CD4-positive, alpha-beta memory T cell (primary cell): ENCODE measurements around the gene ABCA10. TPM values are rescaled to one million over a fixed set of nuclear protein-coding genes. Genes with fewer than 3 reads are reported as not detected.
"Not testable (repeated sequence)": the region's sequence is repeated elsewhere in the genome, so short reads cannot be mapped to it uniquely, and the experiment has no call there.

Source experiments
- CTCF ChIA-PET: fragments of 350-600 bp; sonication (Branson Sonifier 250); formaldehyde crosslinking; loops from one replicate; lab custom pipeline; 2021; ENCODE audit warnings: inconsistent platforms; ENCODE audit not compliant: partially characterized antibody; lab: Charles Lee
- POLR2A ChIA-PET: fragments of 350-600 bp; sonication (Branson Sonifier 250); formaldehyde crosslinking; loops from one replicate; lab custom pipeline; 2021; ENCODE audit not compliant: partially characterized antibody; lab: Charles Lee
- DNase-seq, 5 donors: peaks; one replicate each; pipeline versions ENCODE4 v3.0.0 to v3.0.0-alpha.2; 2020 to 2022; ENCODE audit warnings: mixed read lengths in 1 of 5
- H3K27ac ChIP-seq: one replicate; pipeline ENCODE4 v1.7.0; 2013; ENCODE audit warnings: low read depth, low read length
- H3K27me3 ChIP-seq: 2 replicates; pipeline ENCODE4 v1.7.0; 2013; ENCODE audit warnings: mild to moderate bottlenecking, low read length, moderate library complexity; ENCODE audit not compliant: insufficient read depth
- H3K36me3 ChIP-seq: 2 replicates; pipeline ENCODE4 v1.7.0; 2013; ENCODE audit warnings: mild to moderate bottlenecking, low read length, moderate library complexity; ENCODE audit not compliant: insufficient read depth
- H3K4me1 ChIP-seq: 2 replicates; pipeline ENCODE4 v1.7.0; 2013; ENCODE audit warnings: mild to moderate bottlenecking, low read length, moderate library complexity; ENCODE audit not compliant: insufficient read depth
- H3K4me3 ChIP-seq, 2 donors: one replicate each; pipeline ENCODE4 v1.7.0; 2013; ENCODE audit warnings: low read length in 2 of 2, mild to moderate bottlenecking in 1 of 2
- H3K9me3 ChIP-seq, 2 donors: one replicate each; pipeline ENCODE4 v1.7.0; 2013; ENCODE audit warnings: low read length in 2 of 2, control low read depth in 1 of 2; ENCODE audit not compliant: control insufficient read depth in 1 of 2
- H3K27ac Mint-ChIP-seq, 7 donors: one replicate each; pipeline ENCODE4 v1.8.0; 2020 to 2021; ENCODE audit warnings: mixed read lengths in 7 of 7, mild to moderate bottlenecking in 6 of 7, inconsistent platforms in 3 of 7, moderate library complexity in 3 of 7
- H3K27me3 Mint-ChIP-seq, 2 donors: one replicate each; pipeline ENCODE4 v1.8.0; 2020 to 2021; ENCODE audit warnings: mixed read lengths in 2 of 2
- H3K36me3 Mint-ChIP-seq, 2 donors: one replicate each; pipeline ENCODE4 v1.8.0; 2020 to 2021; ENCODE audit warnings: mixed read lengths in 2 of 2, inconsistent platforms in 1 of 2, mild to moderate bottlenecking in 1 of 2
- H3K4me1 Mint-ChIP-seq, 4 donors: one replicate each; pipeline ENCODE4 v1.8.0; 2020 to 2021; ENCODE audit warnings: mixed read lengths in 4 of 4, mild to moderate bottlenecking in 1 of 4
- H3K4me3 Mint-ChIP-seq, 8 donors: one replicate each; pipeline ENCODE4 v1.8.0; 2020 to 2021; ENCODE audit warnings: mixed read lengths in 8 of 8, mild to moderate bottlenecking in 7 of 8, moderate library complexity in 6 of 8, inconsistent platforms in 3 of 8
- H3K9me3 Mint-ChIP-seq, 8 donors: one replicate each; pipeline ENCODE4 v1.8.0; 2020 to 2021; ENCODE audit warnings: mixed read lengths in 8 of 8, mild to moderate bottlenecking in 5 of 8, inconsistent platforms in 3 of 8, moderate library complexity in 1 of 8
- intact Hi-C: fragments of 100-400 bp; cut with micrococcal nuclease; formaldehyde crosslinking; loops from one replicate; pipeline ENCODE4 v1.15.1; 2023
- polyA plus RNA-seq, 2 donors: library from polyadenylated mRNA; unstranded; fragments of 300-500 nt; fragmentation: Illumina TruSeq; gene quantifications; one replicate each; pipeline ENCODE4 v1.2.3, GENCODE V29; 2021
- total RNA-seq, 2 experiments: library from RNA; stranded (reverse); gene quantifications; one replicate each; pipeline ENCODE4 v1.2.3, GENCODE V29; 2021

ABCA10 gene, protein sequence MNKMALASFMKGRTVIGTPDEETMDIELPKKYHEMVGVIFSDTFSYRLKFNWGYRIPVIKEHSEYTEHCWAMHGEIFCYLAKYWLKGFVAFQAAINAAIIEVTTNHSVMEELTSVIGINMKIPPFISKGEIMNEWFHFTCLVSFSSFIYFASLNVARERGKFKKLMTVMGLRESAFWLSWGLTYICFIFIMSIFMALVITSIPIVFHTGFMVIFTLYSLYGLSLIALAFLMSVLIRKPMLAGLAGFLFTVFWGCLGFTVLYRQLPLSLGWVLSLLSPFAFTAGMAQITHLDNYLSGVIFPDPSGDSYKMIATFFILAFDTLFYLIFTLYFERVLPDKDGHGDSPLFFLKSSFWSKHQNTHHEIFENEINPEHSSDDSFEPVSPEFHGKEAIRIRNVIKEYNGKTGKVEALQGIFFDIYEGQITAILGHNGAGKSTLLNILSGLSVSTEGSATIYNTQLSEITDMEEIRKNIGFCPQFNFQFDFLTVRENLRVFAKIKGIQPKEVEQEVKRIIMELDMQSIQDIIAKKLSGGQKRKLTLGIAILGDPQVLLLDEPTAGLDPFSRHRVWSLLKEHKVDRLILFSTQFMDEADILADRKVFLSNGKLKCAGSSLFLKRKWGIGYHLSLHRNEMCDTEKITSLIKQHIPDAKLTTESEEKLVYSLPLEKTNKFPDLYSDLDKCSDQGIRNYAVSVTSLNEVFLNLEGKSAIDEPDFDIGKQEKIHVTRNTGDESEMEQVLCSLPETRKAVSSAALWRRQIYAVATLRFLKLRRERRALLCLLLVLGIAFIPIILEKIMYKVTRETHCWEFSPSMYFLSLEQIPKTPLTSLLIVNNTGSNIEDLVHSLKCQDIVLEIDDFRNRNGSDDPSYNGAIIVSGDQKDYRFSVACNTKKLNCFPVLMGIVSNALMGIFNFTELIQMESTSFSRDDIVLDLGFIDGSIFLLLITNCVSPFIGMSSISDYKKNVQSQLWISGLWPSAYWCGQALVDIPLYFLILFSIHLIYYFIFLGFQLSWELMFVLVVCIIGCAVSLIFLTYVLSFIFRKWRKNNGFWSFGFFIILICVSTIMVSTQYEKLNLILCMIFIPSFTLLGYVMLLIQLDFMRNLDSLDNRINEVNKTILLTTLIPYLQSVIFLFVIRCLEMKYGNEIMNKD (N-terminal part only)
- 1 to 10 TPM; 2.1 to 4.6 TPM for total RNA-seq
- not detected for polyA plus RNA-seq

DNA sequence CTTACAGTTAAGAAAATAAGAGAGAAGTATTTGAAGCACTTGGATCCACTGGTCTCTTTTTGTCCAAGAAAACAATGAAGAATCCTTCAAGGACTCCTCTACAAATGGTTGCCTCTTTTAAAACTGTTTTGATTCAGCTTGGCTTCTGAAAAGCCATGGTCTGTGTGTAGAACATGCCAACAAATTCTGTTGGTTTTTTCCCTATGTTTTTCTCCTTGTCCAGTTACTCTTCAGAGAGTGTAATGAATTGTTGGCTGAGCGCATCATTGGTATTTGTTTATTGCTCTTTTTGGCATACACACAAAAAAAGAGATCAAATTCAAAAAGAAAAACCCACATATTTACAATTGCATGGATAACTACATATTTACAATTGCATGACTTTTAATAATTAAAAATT, at the start of gene ABCA10:
Gene ABCA10 (minus strand): TSS at position 249 of the 400 bp plus-strand sequence. CDS start 3,466 bp downstream, outside the sequence.
- H3K4me1 ChIP-seq = no peaks in the 10 kb centered on the region
- H3K4me3 Mint-ChIP-seq = no peak within 1 kb of the TSS
- H3K36me3 ChIP-seq = no peaks in the 10 kb centered on the region
- no peaks in the 10 kb centered on the region for H3K27me3 ChIP-seq
- DNase-seq = no peak
- ChIA-PET POLR2A (no interaction called here), CTCF (no interaction called here)
- no peak within 1 kb of the TSS for H3K4me3 ChIP-seq
- H3K4me1 Mint-ChIP-seq = peaks cover 0 to 4% (median under 1%) of the 10 kb centered on the region in 4 donors
- H3K27ac Mint-ChIP-seq = no peak within 1 kb of the TSS
- peaks cover 0 to 4% of the 10 kb centered on the region in 2 donors for H3K36me3 Mint-ChIP-seq
- H3K27me3 Mint-ChIP-seq = no peaks in the 10 kb centered on the region
- H3K27ac ChIP-seq = no peak within 1 kb of the TSS
- intact Hi-C loops = no loop called here
- peaks cover 0 to 10% of the 10 kb centered on the region in 2 donors for H3K9me3 ChIP-seq
- H3K9me3 Mint-ChIP-seq = peaks cover 2 to 28% (median 19%) of the 10 kb centered on the region in 8 donors

DNA sequence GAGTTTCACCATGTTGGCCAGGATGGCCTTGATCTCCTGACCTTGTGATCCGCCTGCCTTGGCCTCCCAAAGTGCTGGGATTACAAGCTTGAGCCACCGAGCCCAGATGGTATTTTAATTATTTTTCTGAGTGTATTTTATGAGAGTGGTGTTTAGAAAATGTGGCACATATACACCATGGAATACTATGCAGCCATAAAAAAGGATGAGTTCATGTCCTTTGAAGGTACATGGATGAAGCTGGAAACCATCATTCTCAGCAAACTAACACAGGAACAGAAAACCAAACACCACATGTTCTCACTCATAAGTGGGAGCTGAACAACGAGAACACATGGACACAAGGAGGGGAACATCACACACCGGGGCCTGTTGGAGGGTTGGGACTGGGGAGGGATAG, 47.7 kb upstream of the ABCA10 start:
- H3K9me3 Mint-ChIP-seq, H3K36me3 ChIP-seq, H3K9me3 ChIP-seq, H3K4me3 ChIP-seq, intact Hi-C loops, DNase-seq, CTCF ChIA-PET, H3K4me3 Mint-ChIP-seq, H3K27ac ChIP-seq, H3K27me3 ChIP-seq, H3K27ac Mint-ChIP-seq, H3K4me1 ChIP-seq, POLR2A ChIA-PET, H3K27me3 Mint-ChIP-seq, H3K4me1 Mint-ChIP-seq: not testable (repeated sequence)
- peaks cover 31 to 42% of the 10 kb centered on the region in 2 donors for H3K36me3 Mint-ChIP-seq

DNA sequence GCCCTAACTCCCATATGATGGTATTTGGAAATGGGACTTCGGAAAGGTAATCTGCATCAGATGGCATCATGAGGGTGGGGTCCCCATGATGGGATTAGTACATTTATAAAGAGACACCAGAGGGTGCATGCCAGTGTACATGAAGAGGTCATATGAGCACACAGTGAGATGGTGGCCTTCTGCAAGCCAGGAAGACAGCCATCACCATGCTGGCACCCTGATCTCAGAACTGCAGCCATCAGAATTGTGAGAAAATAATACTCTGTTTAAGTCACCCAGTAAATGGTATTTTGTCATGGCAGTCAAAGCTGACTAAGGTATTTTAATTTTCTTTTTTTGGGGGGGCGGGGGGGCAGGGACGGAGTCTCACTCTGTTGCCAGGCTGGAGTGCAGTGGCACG, 47.1 kb upstream of the ABCA10 start:
- intact Hi-C loops = no loop called here
- peaks cover 0 to 2% (median 0%) of the 10 kb centered on the region in 8 donors for H3K9me3 Mint-ChIP-seq

DNA sequence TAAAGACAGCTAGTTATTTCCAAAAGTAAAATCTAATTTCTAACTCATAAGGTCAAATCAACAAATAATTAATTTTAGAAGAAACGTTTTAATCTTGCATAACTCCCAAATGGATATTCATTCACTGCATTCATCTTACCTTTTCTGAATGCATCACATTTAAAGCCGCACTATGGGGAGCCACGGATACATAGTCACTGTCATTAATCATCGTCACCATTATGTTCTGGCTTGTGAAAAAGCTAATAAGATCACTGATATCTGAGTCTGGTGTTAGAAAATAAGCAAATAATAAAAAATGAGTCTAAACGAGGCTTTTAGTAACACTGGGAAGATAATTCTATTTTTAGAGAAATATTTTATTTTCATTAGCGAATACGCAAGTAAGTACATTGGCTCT, 42.4 kb upstream of the ABCA10 start:
- Histone ChIP-seq H3K4me1 (no peaks in the 10 kb centered on the region), H3K36me3 (no peaks in the 10 kb centered on the region), H3K27ac (no peak overlapping the region), H3K4me3 (no peak overlapping the region), H3K9me3 (no peaks in the 10 kb centered on the region), H3K27me3 (no peaks in the 10 kb centered on the region)
- Mint-ChIP-seq H3K9me3 (peaks cover 0 to 2% (median 0%) of the 10 kb centered on the region in 8 donors), H3K36me3 (peaks cover 15 to 18% of the 10 kb centered on the region in 2 donors), H3K4me1 (no peaks in the 10 kb centered on the region), H3K4me3 (no peak overlapping the region), H3K27ac (no peak overlapping the region), H3K27me3 (no peaks in the 10 kb centered on the region)
- CTCF ChIA-PET = no interaction called here
- POLR2A ChIA-PET = no interaction called here
- no peak for DNase-seq
- intact Hi-C loops = no loop called here

More for the DNA sequence above, 47.1 kb upstream of the ABCA10 start:
- Histone ChIP-seq H3K4me3 (no peak overlapping the region), H3K9me3 (no peaks in the 10 kb centered on the region), H3K27me3 (no peaks in the 10 kb centered on the region), H3K4me1 (no peaks in the 10 kb centered on the region), H3K27ac (no peak overlapping the region), H3K36me3 (no peaks in the 10 kb centered on the region)
- CTCF ChIA-PET = no interaction called here
- Mint-ChIP-seq H3K4me3 (no peak overlapping the region), H3K36me3 (peaks cover 30 to 41% of the 10 kb centered on the region in 2 donors), H3K4me1 (peaks cover 0 to 3% (median 0%) of the 10 kb centered on the region in 4 donors), H3K27me3 (peaks cover 0 to 1% of the 10 kb centered on the region in 2 donors), H3K27ac (no peak overlapping the region)
- POLR2A ChIA-PET = no interaction called here
- DNase-seq = no peak

DNA sequence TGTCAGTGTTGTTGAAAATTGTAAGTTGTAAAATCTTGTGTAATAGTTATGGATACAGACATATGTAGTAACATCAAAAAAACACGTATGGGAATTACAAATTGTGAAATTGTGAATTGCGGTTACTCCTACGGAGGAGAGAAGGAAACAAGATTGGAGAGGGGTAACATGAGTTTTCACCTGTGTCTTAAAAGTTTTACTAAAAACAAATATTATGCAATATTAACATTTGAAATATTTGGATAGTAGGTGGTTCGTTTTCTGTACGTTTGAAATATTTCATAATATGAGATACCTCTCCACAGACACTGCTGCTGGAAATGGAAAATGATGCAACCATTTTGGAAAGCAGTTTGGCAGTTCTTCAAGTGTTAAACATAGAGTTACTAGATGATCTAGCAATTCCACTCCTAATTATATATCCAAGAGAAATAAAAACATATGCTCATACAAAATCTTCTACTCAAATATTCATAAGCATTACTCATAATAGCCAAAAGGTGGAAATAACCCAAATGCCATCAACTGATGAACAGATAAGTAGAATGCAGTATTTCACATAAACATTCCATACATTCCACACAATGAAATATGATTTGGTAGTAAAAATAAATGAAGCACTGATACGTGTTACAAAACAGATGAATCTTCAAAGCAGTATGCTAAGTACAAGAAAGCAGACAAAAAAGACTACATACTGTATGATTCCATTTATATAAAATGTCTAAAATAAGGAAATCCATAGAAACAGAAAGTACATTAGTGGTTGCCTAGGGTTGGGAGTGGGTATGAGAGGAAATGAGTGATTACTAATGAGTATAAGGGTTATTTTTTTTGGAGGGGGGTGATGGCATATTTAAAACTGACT, 40.7 kb upstream of the ABCA10 start:
- ChIA-PET CTCF (no interaction called here), POLR2A (no interaction called here)
- Histone ChIP-seq H3K4me3 (no peak overlapping the region), H3K36me3 (no peaks in the 10 kb centered on the region), H3K9me3 (no peaks in the 10 kb centered on the region), H3K4me1 (no peaks in the 10 kb centered on the region), H3K27me3 (no peaks in the 10 kb centered on the region), H3K27ac (no peak overlapping the region)
- intact Hi-C loops = no loop called here
- no peak overlapping the region for H3K27ac Mint-ChIP-seq
- peaks cover 0 to 4% (median 0%) of the 10 kb centered on the region in 8 donors for H3K9me3 Mint-ChIP-seq
- no peaks in the 10 kb centered on the region for H3K4me1 Mint-ChIP-seq
- no peak overlapping the region for H3K4me3 Mint-ChIP-seq
- no peaks in the 10 kb centered on the region for H3K27me3 Mint-ChIP-seq
- no peak for DNase-seq
- H3K36me3 Mint-ChIP-seq = peaks cover 12 to 23% of the 10 kb centered on the region in 2 donors

DNA sequence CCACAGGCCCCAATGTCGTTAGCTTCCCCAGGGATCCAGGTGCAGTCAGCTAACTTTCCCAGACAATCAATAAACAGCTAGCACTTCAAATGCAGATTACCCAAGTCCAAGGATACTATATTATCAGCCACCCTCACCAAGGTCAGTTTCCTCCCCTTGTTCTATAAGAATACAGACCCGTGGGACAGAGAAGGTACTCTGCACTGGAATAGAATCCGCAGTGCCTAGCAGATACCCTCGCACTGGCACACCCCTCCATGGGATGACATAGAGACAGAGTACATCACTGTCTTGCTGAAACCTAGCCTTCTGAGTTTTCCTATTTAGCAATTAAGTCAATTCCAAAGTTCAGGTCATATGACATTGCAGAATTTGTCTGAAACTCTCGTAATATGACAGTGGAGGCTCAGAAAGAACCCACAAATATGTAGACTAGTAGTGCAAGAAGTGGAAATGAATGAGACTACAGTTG, 40.0 kb upstream of the ABCA10 start:
- Histone ChIP-seq H3K4me3 (no peak overlapping the region), H3K4me1 (no peaks in the 10 kb centered on the region), H3K27me3 (no peaks in the 10 kb centered on the region), H3K27ac (no peak overlapping the region), H3K9me3 (no peaks in the 10 kb centered on the region), H3K36me3 (no peaks in the 10 kb centered on the region)
- Mint-ChIP-seq H3K4me3 (no peak overlapping the region), H3K36me3 (peaks cover 14 to 24% of the 10 kb centered on the region in 2 donors), H3K4me1 (no peaks in the 10 kb centered on the region), H3K9me3 (peaks cover 0 to 4% (median 0%) of the 10 kb centered on the region in 8 donors), H3K27ac (no peak overlapping the region), H3K27me3 (no peaks in the 10 kb centered on the region)
- CTCF ChIA-PET = no interaction called here
- DNase-seq = no peak
- POLR2A ChIA-PET = no interaction called here
- intact Hi-C loops = no loop called here
